Stimulated activated CD8-positive, alpha-beta memory T cell treated with anti-CD3 and anti-CD28 coated beads, Interleukin-12 subunit alpha, Interleukin-12 subunit beta, amount 100 ng/mL, for 4 hours (primary cell): Measurements from ENCODE around the gene KRTAP20-1.

ENCODE experiments used
- DNase-seq: peaks from one replicate; pipeline ENCODE4 v3.0.0-alpha.2; 2020; ENCODE audit warnings: low read depth

The KRTAP20-1 gene

GRCh38 chr21:30646904-30647414 is 30.7 kb downstream of the KRTAP20-1 start:
- no peak for DNase-seq

- DNase-seq: no peak
These were observed 36.7 kb downstream of the KRTAP20-1 start for GRCh38 chr21:30652891-30653290.
